HG03354 (cell line): ENCODE results near the gene QKI.
"Not testable (repeated sequence)": the region's sequence is repeated elsewhere in the genome, so short reads cannot be mapped to it uniquely, and the experiment has no call there.

Source experiments
- ATAC-seq: cut with Tn5 transposase; IDR thresholded peaks from one replicate; pipeline ENCODE4 v1.9.1; 2021; ENCODE audit warnings: mild to moderate bottlenecking; ENCODE audit not compliant: unreplicated experiment, poor library complexity, severe bottlenecking

QKI gene

GRCh38 chr6:163414117-163414945 lies at the start of gene QKI:
QKI (plus strand) TSS chr6:163414718; CDS start chr6:163415194, 476 bp downstream.
- ATAC-seq = peak; percentile 39

DNA sequence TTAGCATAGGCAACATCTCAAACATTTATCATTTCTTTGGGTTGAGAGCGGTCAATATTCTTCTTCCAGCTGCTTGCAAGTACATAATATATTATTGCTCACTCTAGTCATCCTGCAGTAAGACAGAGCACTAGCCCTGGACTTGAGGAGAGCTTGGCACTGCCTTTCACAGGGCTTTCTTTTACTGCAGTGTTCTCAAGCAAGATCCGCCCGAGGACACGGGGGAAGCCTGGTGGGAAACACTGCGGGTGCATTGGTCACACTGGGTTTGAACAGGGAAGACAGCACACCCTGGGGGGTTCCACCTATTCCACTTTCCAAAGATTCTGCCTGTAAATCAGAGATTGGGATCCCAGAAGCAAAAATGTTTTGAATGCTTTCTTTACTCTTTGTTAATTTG lies 48.2 kb upstream of the QKI start:
- ATAC-seq = no peak

DNA sequence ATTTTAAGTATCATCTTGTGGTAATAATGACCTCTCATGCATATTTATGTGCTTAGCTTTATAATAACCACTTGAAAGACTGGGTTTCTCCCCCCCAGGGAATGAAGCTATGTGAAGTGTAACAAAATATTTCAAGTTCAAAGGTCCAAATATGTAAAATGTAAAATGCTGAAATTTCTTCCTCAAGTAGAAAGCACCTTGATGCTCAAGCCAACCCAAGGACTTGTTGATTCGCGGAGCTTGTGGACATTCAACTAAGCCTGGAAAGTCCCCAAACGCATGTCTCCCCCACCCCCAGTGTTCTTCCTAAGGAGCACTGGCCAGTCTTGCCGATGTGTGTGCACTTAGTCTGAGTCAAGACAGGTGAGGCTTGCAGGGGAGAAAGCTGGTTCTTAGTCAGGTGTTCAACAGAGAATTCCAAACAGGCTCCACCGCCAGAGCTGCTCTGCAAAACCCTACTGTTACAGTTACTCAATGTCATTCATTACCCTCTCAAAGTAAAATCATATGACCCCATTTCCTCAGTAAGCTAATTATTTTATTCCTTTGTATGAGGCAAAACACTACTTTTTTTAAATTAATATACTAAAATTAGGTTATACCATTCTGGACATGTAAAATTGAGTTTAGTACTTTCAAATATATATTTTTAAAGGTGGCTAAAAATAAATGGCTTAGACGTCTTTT lies 46.9 kb upstream of the QKI start:
- ATAC-seq = no peak

- no peak for ATAC-seq
Observed at GRCh38 chr6:163369141-163369540, 45.4 kb upstream of the QKI start.

GRCh38 chr6:163369628-163370365 lies 44.7 kb upstream of the QKI start:
- ATAC-seq = no peak

DNA sequence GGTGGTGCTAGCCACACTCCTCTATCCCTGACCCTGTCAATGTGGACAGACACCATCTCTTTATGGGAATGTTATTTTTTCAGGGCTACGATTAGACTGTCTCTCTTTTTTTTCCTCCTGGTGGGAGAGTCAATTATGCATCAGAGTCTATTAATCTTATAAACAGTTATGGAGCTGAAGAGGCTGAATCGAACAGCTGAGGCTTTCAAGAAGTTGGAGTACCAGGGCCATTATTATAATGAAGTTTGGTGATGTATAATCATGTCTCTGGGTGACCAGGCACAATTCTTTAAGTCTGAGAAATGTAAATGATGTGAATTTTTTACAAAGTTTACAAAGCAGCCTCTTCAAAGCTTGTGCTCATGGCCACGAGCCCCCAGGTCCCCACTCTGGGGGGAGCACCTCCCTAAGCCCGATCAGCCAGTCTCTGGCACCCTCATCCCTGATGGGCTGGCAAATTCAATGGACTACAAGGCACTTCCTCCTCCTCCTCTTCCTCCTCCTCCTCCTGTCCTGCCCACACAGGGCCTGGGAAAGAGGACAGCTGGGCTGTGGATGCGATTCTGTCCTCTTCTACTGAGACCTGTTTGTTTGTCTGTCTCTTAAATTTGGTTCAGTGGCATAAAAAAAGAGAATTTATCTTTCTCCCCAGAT lies 43.9 kb upstream of the QKI start:
- ATAC-seq = no peak

DNA sequence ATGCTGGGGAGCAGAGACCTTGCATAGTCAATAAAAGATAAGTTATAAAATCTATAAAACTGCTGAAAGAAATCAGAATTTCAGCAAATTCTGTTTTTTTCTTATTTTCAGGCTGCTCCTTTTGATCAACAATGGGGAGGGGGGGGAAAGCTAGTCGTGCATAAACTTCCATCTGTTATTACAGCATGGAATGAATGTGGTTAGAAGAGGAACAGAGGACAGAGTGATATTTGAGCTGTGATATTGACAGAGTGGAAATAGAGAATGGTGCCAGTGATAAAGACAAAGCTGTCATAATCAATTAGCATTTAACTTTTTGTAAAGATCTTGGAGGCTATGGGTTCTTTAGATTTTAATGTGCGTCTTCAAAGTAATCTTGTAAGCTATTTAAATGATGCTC lies 43.4 kb upstream of the QKI start:
- no peak for ATAC-seq

GRCh38 chr6:163373240-163373639 lies 41.3 kb upstream of the QKI start:
- ATAC-seq = no peak

DNA sequence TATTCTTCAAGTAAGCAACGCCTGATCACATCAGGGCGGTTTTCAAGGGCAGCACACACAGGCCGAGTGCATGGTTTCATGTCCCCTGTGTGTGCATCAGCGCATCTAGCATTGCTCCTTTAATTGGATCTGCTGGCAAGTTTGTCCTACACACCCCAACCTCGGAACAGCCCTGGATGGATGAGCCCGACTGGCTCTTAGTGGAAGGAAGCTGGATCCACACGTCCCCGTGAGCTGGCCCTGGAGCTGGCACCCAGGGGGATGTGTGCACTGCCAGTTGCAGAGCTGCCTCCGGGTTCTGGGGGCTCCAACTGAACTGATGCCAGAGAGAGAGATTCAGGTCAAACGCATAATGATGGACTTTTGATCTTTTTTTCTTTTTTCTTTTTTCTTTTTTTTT lies 39.2 kb upstream of the QKI start:
- no peak for ATAC-seq

- ATAC-seq = no peak
Observed at GRCh38 chr6:163376187-163376586, 38.3 kb upstream of the QKI start.

DNA sequence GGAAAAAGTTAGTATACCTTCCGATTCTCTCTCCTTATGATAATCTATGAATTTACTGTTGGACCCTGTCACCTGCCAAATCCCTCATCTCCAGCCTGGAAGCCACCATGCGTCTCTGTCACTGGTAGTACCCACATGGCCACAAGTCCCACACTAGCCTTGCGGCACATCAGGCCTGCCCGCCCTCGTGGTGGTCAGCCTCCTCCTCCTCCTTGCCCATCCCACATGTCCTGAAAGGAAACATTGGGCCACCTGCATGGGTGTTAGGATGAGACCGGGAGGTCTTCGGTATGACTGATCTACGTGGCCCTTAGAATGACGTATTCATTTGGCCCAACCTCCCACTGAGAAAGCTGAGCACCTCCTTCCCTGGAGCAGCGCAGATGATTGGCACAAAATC lies 37.0 kb upstream of the QKI start:
- ATAC-seq = no peak

- no peak for ATAC-seq
Observed at GRCh38 chr6:163380216-163380615, 34.3 kb upstream of the QKI start.

DNA sequence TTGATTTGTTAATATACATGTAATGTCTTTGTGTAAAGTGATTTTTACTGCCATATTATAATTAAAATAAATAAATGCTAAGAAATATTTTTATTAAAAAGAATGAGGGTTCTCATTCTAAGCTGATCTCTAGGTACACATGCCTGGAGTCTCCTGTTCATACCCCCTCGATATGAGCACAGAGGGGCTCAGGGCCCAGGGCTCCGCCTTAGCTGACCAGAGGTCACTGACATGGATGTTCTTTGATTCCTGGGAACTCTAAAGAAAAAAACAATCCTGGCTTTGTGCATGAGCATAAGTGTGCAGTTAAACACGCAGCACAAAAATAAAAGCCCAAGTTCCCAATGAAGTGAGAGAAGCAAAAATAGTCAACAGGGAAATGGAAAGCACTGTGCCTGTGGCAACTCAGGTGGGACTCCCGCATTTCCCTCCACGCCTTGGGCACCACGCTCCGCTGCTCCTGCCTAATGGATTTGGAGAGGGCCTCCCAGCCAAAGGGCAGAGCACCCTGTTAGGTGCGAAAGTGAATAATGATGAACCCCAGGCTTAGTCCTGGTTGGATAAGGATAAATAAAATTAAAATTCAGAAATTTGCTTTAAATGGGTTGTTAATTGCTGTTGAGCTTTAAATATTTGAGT lies 33.3 kb upstream of the QKI start:
- no peak for ATAC-seq

- not testable (repeated sequence) for ATAC-seq
Observed at GRCh38 chr6:163383396-163383795, 31.1 kb upstream of the QKI start.

- ATAC-seq = no peak
Observed at GRCh38 chr6:163383912-163384311, 30.6 kb upstream of the QKI start.

DNA sequence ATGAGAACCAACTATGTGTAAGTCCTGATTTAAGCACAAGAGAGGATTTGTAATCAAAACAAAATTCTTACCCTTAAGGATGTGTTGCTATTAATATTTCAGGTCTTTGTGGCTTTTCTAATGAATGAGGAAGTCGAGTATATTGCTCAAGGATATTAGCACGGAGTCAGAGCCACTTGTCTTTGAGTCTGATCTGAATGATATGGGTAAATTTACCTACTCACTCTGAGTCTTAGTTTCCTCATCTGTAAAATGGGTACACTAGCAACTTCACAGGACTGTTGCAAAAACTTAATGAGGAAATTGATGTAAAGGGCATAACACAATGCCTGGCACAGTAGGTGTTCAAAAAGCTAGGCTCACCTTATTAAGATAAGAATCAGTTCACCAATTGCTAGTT lies 30.0 kb upstream of the QKI start:
- ATAC-seq = no peak

DNA sequence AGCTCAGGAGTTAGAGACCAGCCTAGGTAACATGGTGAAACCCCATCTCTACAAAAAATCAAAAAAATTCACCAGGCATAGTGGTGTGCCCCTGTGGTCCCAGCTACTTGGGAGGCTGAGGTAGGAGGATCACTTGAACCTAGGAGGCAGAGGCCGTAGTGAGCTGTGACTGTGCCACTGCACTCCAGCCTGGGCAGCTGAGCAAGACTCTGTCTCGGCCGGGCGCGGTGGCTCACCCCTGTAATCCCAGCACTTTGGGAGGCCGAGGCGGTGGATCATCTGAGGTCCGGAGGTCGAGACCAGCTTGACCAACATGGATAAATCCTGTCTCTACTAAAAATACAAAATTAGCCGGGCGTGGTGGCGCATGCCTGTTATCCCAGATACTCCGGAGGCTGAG lies 29.0 kb upstream of the QKI start:
- ATAC-seq = not testable (repeated sequence)

DNA sequence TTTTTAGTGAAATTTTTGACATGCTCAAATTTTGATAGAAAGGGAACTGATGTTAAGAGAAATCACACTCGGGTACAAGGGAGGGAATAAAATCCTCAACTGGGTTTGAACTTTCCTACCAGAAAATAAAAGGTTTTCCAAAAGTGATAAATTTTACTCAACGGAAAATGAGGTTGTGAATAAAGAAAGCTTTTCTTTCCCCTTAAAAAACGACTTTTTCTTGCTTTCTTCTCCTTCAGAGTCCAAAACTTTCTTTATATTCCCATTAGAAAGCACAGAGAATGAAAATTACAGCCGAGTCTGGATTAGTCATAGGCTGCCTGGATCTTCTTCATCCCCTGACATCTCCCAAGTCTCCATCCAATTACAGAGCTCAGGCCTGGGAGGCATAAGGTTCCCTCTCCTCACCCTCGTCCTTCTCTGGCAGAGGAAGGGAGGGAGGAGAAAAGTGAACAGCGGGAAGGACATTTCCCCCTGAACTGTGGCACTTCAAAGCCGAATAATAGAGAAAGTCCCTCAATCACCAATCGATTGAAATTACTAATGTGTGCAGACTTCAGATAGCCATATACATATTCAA lies 28.1 kb upstream of the QKI start:
- no peak for ATAC-seq

DNA sequence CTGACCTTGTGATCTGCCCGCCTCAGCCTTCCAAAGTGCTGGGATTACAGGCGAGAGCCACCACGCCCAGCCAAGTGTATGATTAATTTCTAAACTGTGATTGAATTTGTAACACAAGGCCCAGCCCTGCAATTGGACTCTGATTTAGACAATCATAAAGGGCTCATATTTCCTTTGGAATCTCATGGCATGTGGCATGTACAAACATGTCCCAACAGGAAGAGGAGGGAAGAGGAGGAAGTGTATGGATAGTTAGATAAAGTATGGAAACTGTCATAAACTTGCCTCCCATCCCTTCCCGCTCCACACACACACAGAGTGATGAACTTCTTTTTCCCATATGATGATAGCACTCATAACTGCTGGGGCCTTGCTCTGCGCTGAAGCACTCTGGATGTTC lies 27.2 kb upstream of the QKI start:
- no peak for ATAC-seq
